GM19238 (cell line): Measurements from ENCODE around the gene RANBP3L.
"Not testable (repeated sequence)": the region's sequence is repeated elsewhere in the genome, so short reads cannot be mapped to it uniquely, and the experiment has no call there.

ENCODE experiments used
- DNase-seq: peaks from one replicate; pipeline ENCODE4 v3.0.0; 2011; ENCODE audit warnings: low spot score; ENCODE audit not compliant: insufficient read length

RANBP3L gene

DNA sequence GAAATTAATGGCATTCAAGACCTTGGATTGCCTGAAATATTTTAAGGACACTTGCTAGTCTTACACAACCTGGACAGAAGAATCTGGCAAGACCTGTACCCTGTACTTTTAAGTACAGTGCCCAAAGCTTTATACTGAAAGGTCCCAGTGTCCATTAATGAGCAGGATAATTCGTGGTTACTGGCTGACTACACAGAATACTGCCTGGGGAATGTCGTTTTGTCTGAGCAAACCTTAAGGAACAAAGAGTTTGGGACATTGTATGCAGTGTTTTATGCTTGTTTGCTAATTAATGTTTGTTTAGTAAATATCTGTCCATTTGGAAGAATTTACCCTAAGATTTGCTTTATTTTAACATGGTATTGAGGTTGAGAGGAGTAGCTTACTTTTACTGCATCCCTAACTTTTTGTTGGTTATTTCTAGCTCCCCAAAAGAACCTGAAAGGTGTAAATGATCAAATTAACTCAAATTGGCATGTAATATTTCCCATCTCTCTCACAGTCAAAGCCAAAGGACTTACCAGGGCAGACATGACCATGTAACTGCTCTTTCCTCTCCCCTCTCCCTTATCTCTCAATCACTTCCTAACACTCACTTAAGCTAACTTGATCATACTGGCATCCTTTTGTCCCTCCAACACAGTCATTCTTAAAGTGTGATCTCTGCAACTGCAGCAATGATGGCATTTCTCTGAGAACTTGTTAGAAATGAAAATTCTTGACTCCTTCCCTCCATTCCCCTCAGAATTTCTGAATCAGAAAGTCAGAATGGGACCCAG lies 15.7 kb downstream of the RANBP3L start:
- DNase-seq, result no peak

DNA sequence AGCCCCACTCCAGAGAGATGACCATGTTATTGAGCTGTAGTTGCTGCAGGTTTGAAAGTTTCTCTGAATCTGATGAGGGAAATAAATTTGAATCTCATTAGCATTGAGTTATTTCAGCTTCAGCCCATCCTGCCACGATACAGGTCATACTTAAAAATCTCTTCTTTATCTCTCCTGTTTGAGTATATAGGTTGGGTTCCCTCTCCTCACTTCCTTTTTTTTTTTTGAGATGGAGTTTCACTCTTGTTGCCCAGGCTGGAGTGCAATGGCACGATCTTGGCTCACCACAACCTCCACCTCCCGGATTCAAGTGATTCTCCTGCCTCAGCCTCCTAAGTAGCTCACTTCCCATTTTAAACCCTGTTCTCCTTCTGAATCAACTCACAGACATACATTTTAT lies 17.9 kb downstream of the RANBP3L start:
- DNase-seq, result not testable (repeated sequence)

- DNase-seq, result no peak
These were observed 20.1 kb downstream of the RANBP3L start for GRCh38 chr5:36281626-36282025.

GRCh38 chr5:36279054-36279698 lies 22.5 kb downstream of the RANBP3L start:
- DNase-seq, result no peak

DNA sequence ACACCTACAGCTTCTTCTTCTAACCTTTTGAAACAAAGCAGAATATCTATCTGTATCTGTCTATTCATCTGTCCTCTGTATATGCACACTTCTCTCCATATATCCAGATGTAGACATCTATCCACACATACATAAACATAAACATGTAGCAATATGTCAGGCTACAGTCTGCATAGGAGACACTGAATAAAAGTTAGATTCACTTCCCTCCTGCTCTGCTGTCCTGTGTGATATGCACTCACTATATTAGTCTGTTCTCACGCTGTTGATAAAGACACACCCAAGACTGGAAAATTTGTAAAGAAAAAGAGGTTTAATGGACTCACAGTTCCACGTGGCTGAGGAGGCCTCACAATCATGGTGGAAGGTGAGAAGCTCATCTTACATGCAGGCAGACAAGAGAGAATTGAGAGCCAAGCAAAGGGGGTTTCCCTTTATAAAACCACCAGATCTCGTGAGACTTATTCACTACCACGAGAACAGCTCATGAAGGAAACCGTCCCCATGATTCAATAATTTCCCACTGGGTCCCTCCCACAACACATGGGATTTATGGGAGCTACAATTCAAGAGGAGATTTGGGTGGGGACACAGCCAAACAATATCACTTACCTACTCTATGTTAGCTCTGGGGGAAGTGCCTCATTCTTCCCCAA lies 24.1 kb downstream of the RANBP3L start:
- DNase-seq, result no peak

DNA sequence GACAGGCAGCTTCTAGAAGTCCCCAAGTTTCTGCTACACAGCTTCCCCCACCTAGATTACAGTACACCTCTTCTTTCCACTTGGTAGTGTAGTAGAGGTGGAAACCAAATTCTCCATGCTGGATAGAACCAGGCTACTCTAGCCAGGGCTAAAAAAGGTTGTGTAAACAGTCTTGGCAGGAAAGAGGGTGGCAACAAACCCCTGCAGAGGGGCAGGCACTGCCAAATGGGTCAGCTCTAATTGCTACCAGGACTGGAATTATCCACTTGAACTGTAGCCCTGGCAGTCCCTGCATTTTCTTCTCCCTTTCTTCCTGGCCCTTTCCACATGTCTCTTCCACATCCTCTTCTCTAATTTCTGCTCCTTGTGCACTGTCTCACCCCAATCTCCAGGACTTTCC lies 24.8 kb downstream of the RANBP3L start:
- no peak for DNase-seq

GRCh38 chr5:36273809-36274526 lies 27.7 kb downstream of the RANBP3L start:
- no peak for DNase-seq

- DNase-seq, result no peak
These were observed 29.5 kb downstream of the RANBP3L start for GRCh38 chr5:36272136-36272690.

DNA sequence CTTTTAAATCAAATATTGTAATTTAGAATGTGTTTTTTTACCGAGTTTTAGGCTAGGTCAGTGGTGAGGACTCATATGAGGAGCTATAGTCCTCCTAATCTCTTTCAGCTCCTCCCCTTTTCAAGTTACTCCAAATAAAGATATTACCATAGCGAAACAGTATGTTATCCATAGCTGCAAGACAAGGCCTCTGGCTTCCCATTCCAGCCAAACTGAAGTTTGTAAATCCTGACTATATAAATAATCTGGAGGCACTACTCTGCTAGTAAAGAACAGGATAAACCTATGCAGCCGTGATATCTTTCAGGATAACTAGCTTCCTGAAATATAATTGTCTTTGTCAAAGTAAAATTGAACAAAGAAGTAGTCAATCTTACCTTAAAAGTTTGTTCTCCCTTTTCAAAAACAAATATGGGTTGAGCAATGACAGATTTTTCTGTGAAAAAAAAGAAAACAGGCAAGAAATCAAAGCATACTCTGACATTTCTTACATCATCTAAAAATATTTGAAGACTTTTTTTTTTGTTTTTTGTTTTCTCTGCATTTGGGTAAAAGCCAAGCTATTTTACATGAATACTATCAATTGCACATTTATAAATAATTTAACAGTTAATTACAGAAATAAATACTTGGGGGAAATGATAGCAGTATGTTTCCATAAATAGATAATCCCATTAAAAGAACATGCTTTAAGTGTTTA lies 30.7 kb downstream of the RANBP3L start:
- DNase-seq, result no peak

DNA sequence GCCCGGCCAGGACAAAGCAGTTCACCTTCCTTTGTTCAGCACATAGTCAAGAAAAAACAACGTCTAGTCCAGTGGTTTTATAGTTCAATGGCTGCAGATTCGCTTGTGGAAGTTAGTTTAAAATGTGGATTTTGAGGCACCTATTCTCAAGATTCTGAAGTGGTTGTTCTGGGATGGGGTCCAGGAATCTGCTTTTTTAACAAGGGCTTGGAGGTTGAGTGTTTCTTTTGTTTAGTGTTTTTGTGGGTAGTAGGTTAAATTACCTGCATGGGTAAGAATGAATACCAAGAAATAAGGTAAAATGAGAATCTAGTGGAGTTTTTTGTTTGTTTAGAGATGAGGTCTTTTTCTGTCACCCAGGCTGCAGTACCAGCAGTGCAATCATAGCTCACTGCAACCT lies 31.5 kb downstream of the RANBP3L start:
- no peak for DNase-seq

- no peak for DNase-seq
These were observed 32.2 kb downstream of the RANBP3L start for GRCh38 chr5:36269478-36269877.

GRCh38 chr5:36267905-36268304 lies 33.8 kb downstream of the RANBP3L start:
- no peak for DNase-seq

- no peak for DNase-seq
These were observed 37.4 kb downstream of the RANBP3L start for GRCh38 chr5:36264202-36264760.

GRCh38 chr5:36261186-36261585 lies 40.5 kb downstream of the RANBP3L start:
- DNase-seq, result no peak

DNA sequence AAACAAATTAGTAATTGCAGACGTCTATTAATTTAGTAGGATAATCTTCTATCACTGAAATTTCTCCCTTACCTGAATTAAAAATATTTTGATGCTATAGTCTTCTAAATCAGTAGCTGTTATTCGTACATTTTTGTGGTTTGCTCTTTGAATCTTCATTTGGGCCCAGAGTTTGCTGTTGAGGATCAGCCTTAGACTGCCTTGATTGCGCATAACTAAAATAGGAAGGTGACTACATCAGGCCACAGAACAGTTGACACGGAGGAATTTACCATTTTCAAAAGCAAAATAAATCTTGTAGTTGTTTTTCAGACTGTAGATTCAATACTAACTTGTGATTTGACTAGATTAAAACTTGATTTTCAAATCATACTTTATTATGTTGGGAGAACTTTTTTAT lies 48.1 kb downstream of the RANBP3L start:
- DNase-seq, result no peak

- no peak for DNase-seq
These were observed 48.9 kb downstream of the RANBP3L start for GRCh38 chr5:36252722-36253365.

DNA sequence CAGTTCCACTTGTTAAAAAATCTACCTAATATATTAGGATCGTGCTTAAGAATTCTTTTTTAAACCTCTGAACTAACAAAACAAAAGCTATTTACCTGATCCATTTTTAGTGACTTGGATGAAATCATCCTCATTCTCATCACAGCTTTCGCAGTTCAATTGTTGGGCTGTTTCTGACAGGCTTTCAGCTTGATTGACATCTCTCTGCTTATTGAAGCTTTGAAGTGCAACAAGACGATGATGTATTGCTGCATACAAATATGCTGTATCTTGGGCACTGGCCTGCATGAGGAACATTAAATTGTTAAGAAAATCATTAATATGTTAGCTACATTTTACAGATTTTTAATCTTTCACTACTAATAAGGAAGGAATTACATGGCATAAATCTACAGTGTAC lies 50.5 kb downstream of the RANBP3L start:
- no peak for DNase-seq

DNA sequence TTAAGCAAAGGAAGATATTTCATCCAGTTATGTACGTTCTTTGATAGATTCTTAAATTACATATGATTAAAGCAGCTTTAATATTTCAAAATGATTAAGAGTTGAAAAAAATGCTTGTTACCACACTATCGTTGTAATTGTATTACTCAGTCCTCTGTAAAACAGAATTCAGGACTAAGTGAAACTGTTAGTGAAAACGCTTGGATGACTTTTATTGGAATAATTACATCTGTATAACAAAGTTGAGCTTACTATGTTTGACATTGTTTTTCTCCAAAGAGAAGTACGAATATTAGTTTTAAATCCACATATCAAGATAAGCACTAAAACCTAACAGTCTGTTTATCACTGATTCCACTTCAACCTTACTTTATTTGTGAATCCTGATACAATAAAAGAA lies 51.3 kb downstream of the RANBP3L start:
- no peak for DNase-seq

- DNase-seq, result no peak
These were observed 55.5 kb downstream of the RANBP3L start for GRCh38 chr5:36246036-36246800.
